Pulmonary artery endothelial cell (primary cell): Measurements from ENCODE around the gene ZNF574. TPM values are rescaled to one million over a fixed set of nuclear protein-coding genes. Genes with fewer than 3 reads are reported as not detected.

Experiments used
- DNase-seq: peaks from one replicate; pipeline ENCODE4 v3.0.0-alpha.2; 2011; ENCODE audit warnings: low read depth, low spot score
- total RNA-seq: library from RNA; depleted of rRNA; stranded (reverse); fragments of >200 nt; gene quantifications from 2 replicates; pipeline ENCODE4 v1.2.3, GENCODE V29; 2014

ZNF574 gene
- total RNA-seq, 1 donor from 2014 or later, result 11.9 TPM

GRCh38 chr19:42079886-42080763, 4.2 kb downstream of the ZNF574 start:
- DNase-seq, result no peak

- DNase-seq, result no peak
Observed at GRCh38 chr19:42080764-42081375, 4.9 kb downstream of the ZNF574 start.

GRCh38 chr19:42081584-42082203, 5.7 kb downstream of the ZNF574 start:
- peak; percentile 36 for DNase-seq

- DNase-seq, result no peak
Observed at GRCh38 chr19:42083537-42083936, 7.6 kb downstream of the ZNF574 start.

GRCh38 chr19:42086188-42086736, 10.3 kb downstream of the ZNF574 start:
- DNase-seq, result no peak

GRCh38 chr19:42086770-42087550, 11.0 kb downstream of the ZNF574 start:
- no peak for DNase-seq

- DNase-seq, result no peak
Observed at GRCh38 chr19:42088471-42089190, 12.7 kb downstream of the ZNF574 start.

GRCh38 chr19:42089191-42089750, 13.3 kb downstream of the ZNF574 start:
- DNase-seq, result no peak

GRCh38 chr19:42089772-42090171, 13.8 kb downstream of the ZNF574 start:
- DNase-seq, result no peak

GRCh38 chr19:42090672-42091071, 14.7 kb downstream of the ZNF574 start:
- DNase-seq, result no peak

- DNase-seq, result no peak
Observed at GRCh38 chr19:42091300-42091699, 15.3 kb downstream of the ZNF574 start.

GRCh38 chr19:42091742-42092141, 15.8 kb downstream of the ZNF574 start:
- DNase-seq, result peak; percentile 56

GRCh38 chr19:42092350-42092749, 16.4 kb downstream of the ZNF574 start:
- DNase-seq, result peak; percentile 89

GRCh38 chr19:42093505-42093904, 17.5 kb downstream of the ZNF574 start:
- no peak for DNase-seq

- no peak for DNase-seq
Observed at GRCh38 chr19:42093926-42094325, 18.0 kb downstream of the ZNF574 start.

- no peak for DNase-seq
Observed at GRCh38 chr19:42095142-42095813, 19.3 kb downstream of the ZNF574 start.

- no peak for DNase-seq
Observed at GRCh38 chr19:42095814-42096230, 19.9 kb downstream of the ZNF574 start.

- DNase-seq, result no peak
Observed at GRCh38 chr19:42096255-42096837, 20.4 kb downstream of the ZNF574 start.

GRCh38 chr19:42097461-42097860, 21.5 kb downstream of the ZNF574 start:
- DNase-seq, result no peak
